Loucy (cell line): ENCODE measurements around the gene CAPN7.
"Not testable (repeated sequence)": the region's sequence is repeated elsewhere in the genome, so short reads cannot be mapped to it uniquely, and the experiment has no call there.

ENCODE experiments used
- H2AFZ ChIP-seq: fragments of 200-600 bp; sonication (generic); 2 replicates; pipeline ENCODE4 v1.6.0; 2016; ENCODE audit warnings: antibody characterized with exemption, mild to moderate bottlenecking, low read length, moderate library complexity
- H3F3A ChIP-seq: fragments of 200-600 bp; 2 replicates; pipeline ENCODE4 v1.6.0; 2016; ENCODE audit warnings: antibody characterized with exemption, low read depth, mild to moderate bottlenecking
- H3K27me3 ChIP-seq: fragments of 200-600 bp; sonication (generic); 2 replicates; pipeline ENCODE4 v1.6.1; 2014; ENCODE audit warnings: low read length, mild to moderate bottlenecking; ENCODE audit not compliant: insufficient read depth, poor library complexity, severe bottlenecking
- H3K36me3 ChIP-seq: fragments of 200-600 bp; sonication (generic); 2 replicates; pipeline ENCODE4 v1.6.1; 2016; ENCODE audit warnings: low read length; ENCODE audit not compliant: insufficient read depth
- H3K4me1 ChIP-seq: fragments of 200-600 bp; sonication (generic); 2 replicates; pipeline ENCODE4 v1.5.1; 2014; ENCODE audit warnings: low read length, mild to moderate bottlenecking; ENCODE audit not compliant: insufficient read depth, poor library complexity, severe bottlenecking
- H3K4me2 ChIP-seq: fragments of 200-600 bp; sonication (generic); 2 replicates; pipeline ENCODE4 v1.6.0; 2014; ENCODE audit warnings: antibody characterized with exemption, low read length, low read depth, mild to moderate bottlenecking; ENCODE audit not compliant: poor library complexity, severe bottlenecking
- H3K4me3 ChIP-seq: fragments of 200-600 bp; sonication (generic); 2 replicates; pipeline ENCODE4 v1.5.1; 2014; ENCODE audit warnings: low read length, mild to moderate bottlenecking, mixed read lengths; ENCODE audit not compliant: poor library complexity, severe bottlenecking
- H3K79me2 ChIP-seq: fragments of 200-600 bp; sonication (generic); 2 replicates; pipeline ENCODE4 v1.6.1; 2014; ENCODE audit warnings: low read length; ENCODE audit not compliant: insufficient read depth
- H3K9ac ChIP-seq: fragments of 200-600 bp; sonication (generic); 2 replicates; pipeline ENCODE4 v1.6.0; 2014; ENCODE audit warnings: mild to moderate bottlenecking, low read depth, low read length, moderate library complexity; ENCODE audit not compliant: poor library complexity, severe bottlenecking
- H3K9me2 ChIP-seq: fragments of 200-600 bp; sonication (generic); replicated peaks from 2 replicates; pipeline ENCODE4 v1.6.1; 2016; ENCODE audit warnings: low read depth, low read length, mixed read lengths
- H3K9me3 ChIP-seq: fragments of 200-600 bp; sonication (generic); 2 replicates; pipeline ENCODE4 v1.6.1; 2014; ENCODE audit warnings: mild to moderate bottlenecking, antibody characterized with exemption, low read length, low read depth; ENCODE audit not compliant: insufficient read depth
- H4K20me1 ChIP-seq: fragments of 200-600 bp; sonication (generic); 2 replicates; pipeline ENCODE4 v1.6.0; 2014; ENCODE audit warnings: antibody characterized with exemption, low read length, mild to moderate bottlenecking; ENCODE audit not compliant: insufficient read depth, poor library complexity, severe bottlenecking
- EZH2phosphoT487 ChIP-seq: fragments of 200-600 bp; IDR thresholded peaks from 2 replicates; pipeline ENCODE4 v1.6.1; 2018; ENCODE audit warnings: antibody characterized with exemption, mild to moderate bottlenecking, moderate library complexity, borderline replicate concordance
- TF ChIP-seq, protein P1 (sequence below): fragments of 200-600 bp; sonication (generic); conservative IDR thresholded peaks from 2 replicates; pipeline ENCODE4 v1.5.1; 2014; ENCODE audit warnings: mild to moderate bottlenecking, antibody characterized with exemption, low read length

Gene CAPN7

GRCh38 chr3:15165061-15165460 lies 41.0 kb upstream of the CAPN7 start:
- no peaks in the 10 kb centered on the region for H4K20me1 ChIP-seq
- no peak overlapping the region for H3K9ac ChIP-seq
- no peaks in the 10 kb centered on the region for H3K36me3 ChIP-seq
- H2AFZ ChIP-seq, result no peak overlapping the region
- peaks cover under 1% of the 10 kb centered on the region for H3K4me1 ChIP-seq
- H3K9me2 ChIP-seq, result no peaks in the 10 kb centered on the region
- H3K9me3 ChIP-seq, result no peaks in the 10 kb centered on the region
- no peak overlapping the region for H3K4me2 ChIP-seq
- no peaks in the 10 kb centered on the region for H3F3A ChIP-seq
- H3K79me2 ChIP-seq, result no peaks in the 10 kb centered on the region
- TF ChIP-seq EZH2phosphoT487, result no peak
- TF ChIP-seq, protein P1, sequence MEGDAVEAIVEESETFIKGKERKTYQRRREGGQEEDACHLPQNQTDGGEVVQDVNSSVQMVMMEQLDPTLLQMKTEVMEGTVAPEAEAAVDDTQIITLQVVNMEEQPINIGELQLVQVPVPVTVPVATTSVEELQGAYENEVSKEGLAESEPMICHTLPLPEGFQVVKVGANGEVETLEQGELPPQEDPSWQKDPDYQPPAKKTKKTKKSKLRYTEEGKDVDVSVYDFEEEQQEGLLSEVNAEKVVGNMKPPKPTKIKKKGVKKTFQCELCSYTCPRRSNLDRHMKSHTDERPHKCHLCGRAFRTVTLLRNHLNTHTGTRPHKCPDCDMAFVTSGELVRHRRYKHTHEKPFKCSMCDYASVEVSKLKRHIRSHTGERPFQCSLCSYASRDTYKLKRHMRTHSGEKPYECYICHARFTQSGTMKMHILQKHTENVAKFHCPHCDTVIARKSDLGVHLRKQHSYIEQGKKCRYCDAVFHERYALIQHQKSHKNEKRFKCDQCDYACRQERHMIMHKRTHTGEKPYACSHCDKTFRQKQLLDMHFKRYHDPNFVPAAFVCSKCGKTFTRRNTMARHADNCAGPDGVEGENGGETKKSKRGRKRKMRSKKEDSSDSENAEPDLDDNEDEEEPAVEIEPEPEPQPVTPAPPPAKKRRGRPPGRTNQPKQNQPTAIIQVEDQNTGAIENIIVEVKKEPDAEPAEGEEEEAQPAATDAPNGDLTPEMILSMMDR, result no peak
- H3K4me3 ChIP-seq, result no peak overlapping the region
- H3K27me3 ChIP-seq, result no peaks in the 10 kb centered on the region

DNA sequence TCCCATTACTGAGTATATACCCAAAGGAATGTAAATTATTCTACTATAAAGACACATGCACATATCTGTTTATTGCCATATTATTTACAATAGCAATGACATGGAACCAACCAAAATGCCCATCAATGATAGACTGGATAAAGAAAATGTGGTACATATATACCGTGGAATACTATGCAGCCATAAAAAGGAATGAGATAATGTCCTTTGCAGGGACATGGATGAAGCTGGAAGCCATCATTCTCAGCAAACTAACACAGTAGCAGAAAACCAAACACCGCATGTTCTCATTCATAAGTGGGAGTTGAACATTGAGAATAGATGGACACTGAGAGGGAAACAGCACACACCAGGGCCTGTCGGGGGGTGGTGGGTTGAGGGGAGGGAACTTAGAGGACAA lies 39.7 kb upstream of the CAPN7 start:
- H3K79me2 ChIP-seq, H3K27me3 ChIP-seq, H3K4me3 ChIP-seq, H3K9me3 ChIP-seq, H2AFZ ChIP-seq, H3F3A ChIP-seq, H3K4me1 ChIP-seq, H3K36me3 ChIP-seq, H3K9me2 ChIP-seq, H3K9ac ChIP-seq, H3K4me2 ChIP-seq, H4K20me1 ChIP-seq: not testable (repeated sequence)

- H3K27me3 ChIP-seq, result peaks cover 5% of the 10 kb centered on the region
- no peaks in the 10 kb centered on the region for H3F3A ChIP-seq
- H4K20me1 ChIP-seq, result no peaks in the 10 kb centered on the region
- TF ChIP-seq, protein P1, result no peak
- TF ChIP-seq EZH2phosphoT487, result no peak
- no peaks in the 10 kb centered on the region for H3K79me2 ChIP-seq
- no peaks in the 10 kb centered on the region for H3K4me1 ChIP-seq
- no peak overlapping the region for H2AFZ ChIP-seq
- no peak overlapping the region for H3K4me2 ChIP-seq
- no peaks in the 10 kb centered on the region for H3K9me2 ChIP-seq
- H3K9me3 ChIP-seq, result no peaks in the 10 kb centered on the region
- H3K4me3 ChIP-seq, result no peak overlapping the region
- no peak overlapping the region for H3K9ac ChIP-seq
- H3K36me3 ChIP-seq, result no peaks in the 10 kb centered on the region
These were observed 35.0 kb upstream of the CAPN7 start for GRCh38 chr3:15171096-15171495.

DNA sequence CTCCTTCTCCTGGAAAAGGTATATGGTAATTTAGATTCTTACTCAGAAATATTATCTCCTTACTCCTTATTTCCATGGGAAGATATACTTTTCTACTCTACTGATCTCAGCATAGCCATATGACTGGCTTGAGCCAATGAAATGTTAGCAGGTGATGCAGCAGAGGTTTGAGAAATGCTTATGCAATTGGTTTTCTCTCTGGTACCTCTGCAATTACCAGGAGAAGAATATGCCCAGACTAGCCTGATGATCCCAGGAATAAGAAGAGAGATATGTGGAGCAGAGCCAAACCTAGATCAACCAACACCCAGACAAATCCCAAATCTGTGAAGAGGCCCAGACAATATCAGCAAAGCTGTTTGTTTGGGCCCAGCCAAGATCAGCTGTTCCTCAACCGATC lies 33.2 kb upstream of the CAPN7 start:
- TF ChIP-seq, protein P1, result no peak
- no peak for TF ChIP-seq EZH2phosphoT487
- H2AFZ ChIP-seq, result no peak overlapping the region
- no peaks in the 10 kb centered on the region for H3K9me2 ChIP-seq
- no peaks in the 10 kb centered on the region for H3K4me1 ChIP-seq
- no peaks in the 10 kb centered on the region for H3F3A ChIP-seq
- no peaks in the 10 kb centered on the region for H3K9me3 ChIP-seq
- no peaks in the 10 kb centered on the region for H4K20me1 ChIP-seq
- H3K27me3 ChIP-seq, result peaks cover 15% of the 10 kb centered on the region
- no peak overlapping the region for H3K4me2 ChIP-seq
- H3K4me3 ChIP-seq, result no peak overlapping the region
- H3K36me3 ChIP-seq, result no peaks in the 10 kb centered on the region
- H3K79me2 ChIP-seq, result no peaks in the 10 kb centered on the region
- no peak overlapping the region for H3K9ac ChIP-seq
